ENCODE results near the gene OVCA2.

Gene OVCA2

DNA sequence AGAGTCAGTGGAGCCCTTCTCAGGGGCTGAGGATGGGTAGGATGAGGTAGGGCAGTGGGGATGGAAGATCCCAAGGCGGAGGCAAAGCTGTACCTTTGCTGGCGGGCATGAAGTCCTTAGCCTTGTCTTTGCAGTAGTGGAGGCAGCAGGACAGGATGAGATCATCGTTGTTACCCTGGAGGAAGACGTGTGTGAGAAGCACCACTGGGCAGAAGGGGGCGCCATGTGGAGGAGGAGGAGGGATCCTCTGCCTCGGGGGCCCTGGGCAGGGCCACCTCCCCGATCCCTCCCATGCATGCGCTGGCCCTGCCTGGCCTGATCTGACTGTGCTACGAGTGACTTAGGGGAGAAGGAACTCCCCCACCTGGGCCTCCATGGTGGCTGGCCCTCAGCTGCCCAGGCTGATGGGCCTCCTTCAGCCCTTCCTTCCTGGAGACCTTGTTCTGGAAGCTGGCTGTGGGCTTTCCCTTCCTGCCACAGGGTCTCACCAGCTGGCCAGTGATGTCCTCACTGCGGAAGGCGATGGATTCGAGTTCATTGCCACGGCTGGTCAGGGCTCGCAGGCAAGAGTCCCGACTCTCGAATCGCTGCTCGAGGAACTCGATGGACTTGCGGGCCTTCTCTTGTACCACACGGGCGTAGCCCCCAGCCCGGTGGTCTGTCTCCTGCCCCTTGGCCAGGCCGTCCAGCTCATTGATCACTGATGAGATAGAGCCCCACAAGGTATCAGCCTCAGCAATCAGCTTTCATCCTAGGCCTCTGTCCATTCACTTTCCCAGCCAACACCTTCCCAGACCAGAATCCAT lies 23.4 kb downstream of the OVCA2 start (continued):
- TF ChIP-seq ZNF645 (tag by site-specific recombination; IDR thresholded peaks at IDR 0.05): no peak
- peak; percentile 51 for TF ChIP-seq ZEB2 (tag by site-specific recombination; IDR thresholded peaks at IDR 0.05)
- TF ChIP-seq ZBTB7A (tag by site-specific recombination; IDR thresholded peaks at IDR 0.05; ENCODE audit: low read depth): no peak
- no peak for TF ChIP-seq ZNF777 (tag by site-specific recombination; IDR thresholded peaks at IDR 0.05; ENCODE audit: borderline replicate concordance)
- TF ChIP-seq ZNF423 (tag by site-specific recombination; IDR thresholded peaks at IDR 0.05): no peak
- no peak for TF ChIP-seq ZNF280D (tag by site-specific recombination; IDR thresholded peaks at IDR 0.05)
- no peak for TF ChIP-seq ZNF544 (tag by site-specific recombination; IDR thresholded peaks at IDR 0.05)
- TF ChIP-seq, protein P1, sequence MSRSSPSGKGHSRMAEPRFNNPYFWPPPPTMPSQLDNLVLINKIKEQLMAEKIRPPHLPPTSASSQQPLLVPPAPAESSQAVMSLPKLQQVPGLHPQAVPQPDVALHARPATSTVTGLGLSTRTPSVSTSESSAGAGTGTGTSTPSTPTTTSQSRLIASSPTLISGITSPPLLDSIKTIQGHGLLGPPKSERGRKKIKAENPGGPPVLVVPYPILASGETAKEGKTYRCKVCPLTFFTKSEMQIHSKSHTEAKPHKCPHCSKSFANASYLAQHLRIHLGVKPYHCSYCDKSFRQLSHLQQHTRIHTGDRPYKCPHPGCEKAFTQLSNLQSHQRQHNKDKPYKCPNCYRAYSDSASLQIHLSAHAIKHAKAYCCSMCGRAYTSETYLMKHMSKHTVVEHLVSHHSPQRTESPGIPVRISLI (tag by site-specific recombination; IDR thresholded peaks at IDR 0.05): no peak
- no peak for TF ChIP-seq ZNF148 (tag by site-specific recombination; IDR thresholded peaks at IDR 0.05; ENCODE audit: borderline replicate concordance)
- no peak for TF ChIP-seq ZNF157 (tag by site-specific recombination; IDR thresholded peaks at IDR 0.05)
- no peak for TF ChIP-seq HOXC10 (CRISPR knock-in tag; IDR thresholded peaks at IDR 0.05)
- TF ChIP-seq ZBTB49 (tag by site-specific recombination; IDR thresholded peaks at IDR 0.05; ENCODE audit: low read depth): no peak
- TF ChIP-seq ZSCAN4 (tag by site-specific recombination; IDR thresholded peaks at IDR 0.05): 0 out of 2 replicates have a peak, but pooled peaks have one; percentile 21
- no peak for TF ChIP-seq ZNF571 (tag by site-specific recombination; IDR thresholded peaks at IDR 0.05)
- no peak for TF ChIP-seq ZNF140 (tag by site-specific recombination; IDR thresholded peaks at IDR 0.05)
- TF ChIP-seq, protein P2, sequence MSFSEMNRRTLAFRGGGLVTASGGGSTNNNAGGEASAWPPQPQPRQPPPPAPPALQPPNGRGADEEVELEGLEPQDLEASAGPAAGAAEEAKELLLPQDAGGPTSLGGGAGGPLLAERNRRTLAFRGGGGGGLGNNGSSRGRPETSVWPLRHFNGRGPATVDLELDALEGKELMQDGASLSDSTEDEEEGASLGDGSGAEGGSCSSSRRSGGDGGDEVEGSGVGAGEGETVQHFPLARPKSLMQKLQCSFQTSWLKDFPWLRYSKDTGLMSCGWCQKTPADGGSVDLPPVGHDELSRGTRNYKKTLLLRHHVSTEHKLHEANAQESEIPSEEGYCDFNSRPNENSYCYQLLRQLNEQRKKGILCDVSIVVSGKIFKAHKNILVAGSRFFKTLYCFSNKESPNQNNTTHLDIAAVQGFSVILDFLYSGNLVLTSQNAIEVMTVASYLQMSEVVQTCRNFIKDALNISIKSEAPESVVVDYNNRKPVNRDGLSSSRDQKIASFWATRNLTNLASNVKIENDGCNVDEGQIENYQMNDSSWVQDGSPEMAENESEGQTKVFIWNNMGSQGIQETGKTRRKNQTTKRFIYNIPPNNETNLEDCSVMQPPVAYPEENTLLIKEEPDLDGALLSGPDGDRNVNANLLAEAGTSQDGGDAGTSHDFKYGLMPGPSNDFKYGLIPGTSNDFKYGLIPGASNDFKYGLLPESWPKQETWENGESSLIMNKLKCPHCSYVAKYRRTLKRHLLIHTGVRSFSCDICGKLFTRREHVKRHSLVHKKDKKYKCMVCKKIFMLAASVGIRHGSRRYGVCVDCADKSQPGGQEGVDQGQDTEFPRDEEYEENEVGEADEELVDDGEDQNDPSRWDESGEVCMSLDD (tag by site-specific recombination; IDR thresholded peaks at IDR 0.05): 0 out of 2 replicates have a peak, but pooled peaks have one; percentile 52
- TF ChIP-seq ZNF184 (tag by site-specific recombination; IDR thresholded peaks at IDR 0.05): no peak
- no peak for TF ChIP-seq ZNF776 (tag by site-specific recombination; IDR thresholded peaks at IDR 0.05; ENCODE audit: borderline replicate concordance)
- TF ChIP-seq ZNF624 (tag by site-specific recombination; IDR thresholded peaks at IDR 0.05): no peak
- no peak for TF ChIP-seq ZBTB20 (tag by site-specific recombination; IDR thresholded peaks at IDR 0.05)
- 0 out of 2 replicates have a peak, but pooled peaks have one; percentile 26 for TF ChIP-seq KLF1 (tag by site-specific recombination; IDR thresholded peaks at IDR 0.05)
- TF ChIP-seq PRDM6 (tag by site-specific recombination; IDR thresholded peaks at IDR 0.05): no peak
